Stimulated activated CD8-positive, alpha-beta memory T cell treated with anti-CD3 and anti-CD28 coated beads, Interleukin-15, amount 100 ng/mL, for 48 hours (primary cell): Measurements from ENCODE around the gene SORBS1.
"Not testable (repeated sequence)": the region's sequence is repeated elsewhere in the genome, so short reads cannot be mapped to it uniquely, and the experiment has no call there.

Experiments used
- DNase-seq, 2 donors: peaks; one replicate each; pipeline ENCODE4 v3.0.0-alpha.2; 2020; ENCODE audit warnings: low read depth in 2 of 2

Gene SORBS1

GRCh38 chr10:95482501-95483233 is 78.5 kb downstream of the SORBS1 start:
- DNase-seq, result no peak

- no peak for DNase-seq
Measured at GRCh38 chr10:95480901-95481491, 80.2 kb downstream of the SORBS1 start.

GRCh38 chr10:95480102-95480900 is 80.9 kb downstream of the SORBS1 start:
- DNase-seq, result no peak

GRCh38 chr10:95478935-95479334 is 82.2 kb downstream of the SORBS1 start:
- DNase-seq, result no peak

DNA sequence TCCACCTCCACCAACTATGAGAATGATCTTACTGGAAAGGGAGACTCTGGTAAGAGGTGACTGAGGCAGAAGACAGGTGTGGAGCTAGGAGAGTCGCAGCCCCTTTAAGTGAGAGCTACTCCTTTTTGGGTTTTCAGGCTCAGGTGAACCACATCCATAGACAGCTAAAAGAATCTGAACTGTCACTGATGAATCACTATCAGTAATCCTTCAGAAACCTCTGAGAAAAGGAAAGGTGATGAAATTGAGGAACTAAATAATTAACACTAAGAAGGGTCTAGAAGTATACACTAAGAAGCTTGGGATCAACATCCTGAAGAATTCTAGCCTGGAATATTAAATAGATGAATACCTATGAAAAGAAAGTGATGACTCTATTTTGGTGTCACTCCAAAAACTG is 83.0 kb downstream of the SORBS1 start:
- no peak for DNase-seq

GRCh38 chr10:95477175-95477520 is 84.0 kb downstream of the SORBS1 start:
- DNase-seq, result no peak

GRCh38 chr10:95476469-95477174 is 84.5 kb downstream of the SORBS1 start:
- no peak for DNase-seq

- no peak for DNase-seq
Measured at GRCh38 chr10:95475827-95476468, 85.2 kb downstream of the SORBS1 start.

GRCh38 chr10:95475003-95475383 is 86.2 kb downstream of the SORBS1 start:
- no peak for DNase-seq

GRCh38 chr10:95474228-95475002 is 86.8 kb downstream of the SORBS1 start:
- no peak for DNase-seq

GRCh38 chr10:95472304-95473088 is 88.7 kb downstream of the SORBS1 start:
- DNase-seq, result no peak

GRCh38 chr10:95469676-95470075 is 91.5 kb downstream of the SORBS1 start:
- DNase-seq, result no peak

GRCh38 chr10:95469251-95469650 is 91.9 kb downstream of the SORBS1 start:
- no peak for DNase-seq

GRCh38 chr10:95467642-95468041 is 93.5 kb downstream of the SORBS1 start:
- DNase-seq, result not testable (repeated sequence)

GRCh38 chr10:95467162-95467599 is 94.0 kb downstream of the SORBS1 start:
- no peak for DNase-seq

GRCh38 chr10:95466436-95466835 is 94.7 kb downstream of the SORBS1 start:
- DNase-seq, result no peak

- no peak for DNase-seq
Measured at GRCh38 chr10:95464280-95464679, 96.9 kb downstream of the SORBS1 start.

- DNase-seq, result no peak
Measured at GRCh38 chr10:95462740-95463667, 98.2 kb downstream of the SORBS1 start.

- no peak for DNase-seq
Measured at GRCh38 chr10:95461611-95462010, 99.6 kb downstream of the SORBS1 start.
